ENCODE measurements around the gene ASIC2. TPM values are rescaled to one million over a fixed set of nuclear protein-coding genes. Genes with fewer than 3 reads are reported as not detected.
A peak's percentile ranks its signal among the peaks of the same experiment; 100 is the strongest.

Gene ASIC2
- total RNA-seq, 1 experiment from 2014 or later = 0.11 TPM

DNA sequence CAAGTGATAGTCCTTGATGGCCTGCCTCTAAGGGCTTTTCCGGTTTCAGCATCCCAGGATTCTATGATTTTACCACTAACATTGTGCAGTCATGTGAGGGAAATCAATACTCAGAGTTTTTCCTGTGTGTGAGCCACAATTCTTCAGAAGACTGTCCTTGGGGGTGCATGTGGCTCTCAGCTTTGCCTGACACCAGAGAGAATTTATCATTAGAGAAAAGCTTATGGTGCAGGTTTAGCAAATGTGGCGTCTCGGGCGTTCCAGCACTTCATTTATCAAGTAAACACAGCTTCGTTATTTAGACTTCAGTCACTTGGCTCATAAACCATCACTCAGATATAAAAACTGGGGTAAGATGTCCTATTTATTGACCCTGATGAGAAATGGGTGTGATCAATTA, 238.7 kb downstream of the ASIC2 start:
- Histone ChIP-seq H4K20me1 (ENCODE audit: low read length) (no peaks in the 10 kb centered on the region), H3K79me2 (ENCODE audit: low read length) (no peaks in the 10 kb centered on the region), H3K27me3 (ENCODE audit: low read length) (peaks cover 12% of the 10 kb centered on the region; the same call in 1 of the 2 replicates), H3K36me3 (ENCODE audit: low read depth, low read length) (no peaks in the 10 kb centered on the region), H3F3A (ENCODE audit: low read length, unreplicated experiment) (no peaks in the 10 kb centered on the region), H2AFZ (ENCODE audit: low read length) (no peak overlapping the region), H3K9me3 (ENCODE audit: low read length) (no peaks in the 10 kb centered on the region), H3K4me1 (ENCODE audit: insufficient read depth, low read length) (no peaks in the 10 kb centered on the region), H3K4me3 (ENCODE audit: low read length) (no peak overlapping the region), H3K4me2 (ENCODE audit: low read length) (no peak overlapping the region), H3K9ac (ENCODE audit: low read length) (no peak overlapping the region), H3K27ac (ENCODE audit: low read length) (no peak overlapping the region), H3K9me2 (replicated peaks; ENCODE audit: low read length) (no peaks in the 10 kb centered on the region)
- ChIA-PET POLR2A (ENCODE audit: unreplicated experiment) (no interaction called here), CTCF (no interaction called here)
- intact Hi-C loops (cut with micrococcal nuclease) = no loop called here
- no peak for TF ChIP-seq EZH2phosphoT487 (IDR thresholded peaks at IDR 0.05; ENCODE audit: borderline replicate concordance, low read length)
- TF ChIP-seq, protein P1, sequence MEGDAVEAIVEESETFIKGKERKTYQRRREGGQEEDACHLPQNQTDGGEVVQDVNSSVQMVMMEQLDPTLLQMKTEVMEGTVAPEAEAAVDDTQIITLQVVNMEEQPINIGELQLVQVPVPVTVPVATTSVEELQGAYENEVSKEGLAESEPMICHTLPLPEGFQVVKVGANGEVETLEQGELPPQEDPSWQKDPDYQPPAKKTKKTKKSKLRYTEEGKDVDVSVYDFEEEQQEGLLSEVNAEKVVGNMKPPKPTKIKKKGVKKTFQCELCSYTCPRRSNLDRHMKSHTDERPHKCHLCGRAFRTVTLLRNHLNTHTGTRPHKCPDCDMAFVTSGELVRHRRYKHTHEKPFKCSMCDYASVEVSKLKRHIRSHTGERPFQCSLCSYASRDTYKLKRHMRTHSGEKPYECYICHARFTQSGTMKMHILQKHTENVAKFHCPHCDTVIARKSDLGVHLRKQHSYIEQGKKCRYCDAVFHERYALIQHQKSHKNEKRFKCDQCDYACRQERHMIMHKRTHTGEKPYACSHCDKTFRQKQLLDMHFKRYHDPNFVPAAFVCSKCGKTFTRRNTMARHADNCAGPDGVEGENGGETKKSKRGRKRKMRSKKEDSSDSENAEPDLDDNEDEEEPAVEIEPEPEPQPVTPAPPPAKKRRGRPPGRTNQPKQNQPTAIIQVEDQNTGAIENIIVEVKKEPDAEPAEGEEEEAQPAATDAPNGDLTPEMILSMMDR (conservative IDR thresholded peaks at IDR 0.05; ENCODE audit: low read depth, low read length) = no peak
- no peak for TF ChIP-seq EZH2 (IDR thresholded peaks at IDR 0.05; ENCODE audit: low read length, unreplicated experiment)
- DNase-seq = no peak
- no peak for ATAC-seq
- BruUV-seq (replicated peaks) = no TSS peak

DNA sequence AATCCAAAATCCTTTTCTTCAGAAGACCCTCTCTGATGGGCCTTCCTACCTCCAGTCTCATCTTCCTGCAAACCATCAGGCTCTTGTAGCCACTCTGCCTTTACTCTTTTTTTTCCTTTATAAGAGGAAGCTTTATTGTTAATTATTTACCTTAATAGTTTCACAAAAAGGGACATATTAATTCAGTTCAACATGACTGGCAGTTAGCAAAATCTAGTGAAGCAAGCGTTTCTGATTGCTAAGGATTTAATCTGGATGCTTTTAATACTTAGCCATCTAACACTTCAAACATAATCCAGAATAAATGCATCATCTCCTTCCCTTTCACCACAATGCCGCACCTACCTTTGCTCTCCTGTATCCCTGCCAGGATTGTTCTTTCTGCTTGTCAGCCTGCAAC, 239.4 kb downstream of the ASIC2 start:
- BruUV-seq (replicated peaks) = no TSS peak
- no peaks in the 10 kb centered on the region for H3F3A ChIP-seq (ENCODE audit: low read length, unreplicated experiment)
- no peaks in the 10 kb centered on the region for H3K36me3 ChIP-seq (ENCODE audit: low read depth, low read length)
- H3K9me3 ChIP-seq (ENCODE audit: low read length) = no peaks in the 10 kb centered on the region
- no peak overlapping the region for H2AFZ ChIP-seq (ENCODE audit: low read length)
- DNase-seq (peak; percentile 11), ATAC-seq (no peak)
- H3K4me3 ChIP-seq (ENCODE audit: low read length) = no peak overlapping the region
- no peak overlapping the region for H3K27ac ChIP-seq (ENCODE audit: low read length)
- TF ChIP-seq EZH2 (IDR thresholded peaks at IDR 0.05; ENCODE audit: low read length, unreplicated experiment) = no peak
- TF ChIP-seq, protein P1 (conservative IDR thresholded peaks at IDR 0.05; ENCODE audit: low read depth, low read length) = no peak
- no peak for TF ChIP-seq EZH2phosphoT487 (IDR thresholded peaks at IDR 0.05; ENCODE audit: borderline replicate concordance, low read length)
- H3K4me2 ChIP-seq (ENCODE audit: low read length) = no peak overlapping the region
- H4K20me1 ChIP-seq (ENCODE audit: low read length) = no peaks in the 10 kb centered on the region
- CTCF ChIA-PET = no interaction called here
- no peaks in the 10 kb centered on the region for H3K79me2 ChIP-seq (ENCODE audit: low read length)
- POLR2A ChIA-PET (ENCODE audit: unreplicated experiment) = interaction anchor here (0.6 kb wide), 1 partner anchor 265 kb away, joined by 3 read pairs; no protein-coding TSS in a partner anchor
- no peak overlapping the region for H3K9ac ChIP-seq (ENCODE audit: low read length)
- peaks cover 12% of the 10 kb centered on the region; the same call in 1 of the 2 replicates for H3K27me3 ChIP-seq (ENCODE audit: low read length)
- no peaks in the 10 kb centered on the region for H3K4me1 ChIP-seq (ENCODE audit: insufficient read depth, low read length)
- no peaks in the 10 kb centered on the region for H3K9me2 ChIP-seq (replicated peaks; ENCODE audit: low read length)
- intact Hi-C loops (cut with micrococcal nuclease) = no loop called here

- H4K20me1 ChIP-seq (ENCODE audit: low read length) = no peaks in the 10 kb centered on the region
- H3K9me2 ChIP-seq (replicated peaks; ENCODE audit: low read length) = no peaks in the 10 kb centered on the region
- BruUV-seq (replicated peaks) = no TSS peak
- TF ChIP-seq, protein P1 (conservative IDR thresholded peaks at IDR 0.05; ENCODE audit: low read depth, low read length) = no peak
- TF ChIP-seq EZH2 (IDR thresholded peaks at IDR 0.05; ENCODE audit: low read length, unreplicated experiment) = no peak
- TF ChIP-seq EZH2phosphoT487 (IDR thresholded peaks at IDR 0.05; ENCODE audit: borderline replicate concordance, low read length) = no peak
- no peak overlapping the region for H3K4me3 ChIP-seq (ENCODE audit: low read length)
- POLR2A ChIA-PET (ENCODE audit: unreplicated experiment) = no interaction called here
- intact Hi-C loops (cut with micrococcal nuclease) = no loop called here
- H3F3A ChIP-seq (ENCODE audit: low read length, unreplicated experiment) = no peaks in the 10 kb centered on the region
- no peaks in the 10 kb centered on the region for H3K9me3 ChIP-seq (ENCODE audit: low read length)
- H3K9ac ChIP-seq (ENCODE audit: low read length) = no peak overlapping the region
- no peaks in the 10 kb centered on the region for H3K4me1 ChIP-seq (ENCODE audit: insufficient read depth, low read length)
- H3K4me2 ChIP-seq (ENCODE audit: low read length) = no peak overlapping the region
- H3K79me2 ChIP-seq (ENCODE audit: low read length) = no peaks in the 10 kb centered on the region
- ATAC-seq (no peak), DNase-seq (peak; percentile 23)
- H3K27me3 ChIP-seq (ENCODE audit: low read length) = peaks cover 12% of the 10 kb centered on the region; the same call in 1 of the 2 replicates
- H2AFZ ChIP-seq (ENCODE audit: low read length) = no peak overlapping the region
- CTCF ChIA-PET = no interaction called here
- no peak overlapping the region for H3K27ac ChIP-seq (ENCODE audit: low read length)
- H3K36me3 ChIP-seq (ENCODE audit: low read depth, low read length) = no peaks in the 10 kb centered on the region
Measured at GRCh38 chr17:33052856-33053255, 240.2 kb downstream of the ASIC2 start.
